HEK293T (cell line): ENCODE measurements around the gene SMIM36.

ENCODE experiments used
- FOXA1 ChIP-seq: fragments of 450-650 bp; IDR thresholded peaks from 2 replicates; pipeline ENCODE4 v1.6.1; 2016; ENCODE audit warnings: mild to moderate bottlenecking
- LEF1 ChIP-seq: fragments of 450-650 bp; IDR thresholded peaks from 2 replicates; pipeline ENCODE4 v1.6.1; 2017; ENCODE audit warnings: mild to moderate bottlenecking, borderline replicate concordance
- NFRKB ChIP-seq: fragments of 450-650 bp; IDR thresholded peaks from 2 replicates; pipeline ENCODE4 v1.6.1; 2016; ENCODE audit warnings: mild to moderate bottlenecking, moderate library complexity
- PKNOX1 ChIP-seq: fragments of 450-650 bp; IDR thresholded peaks from 2 replicates; pipeline ENCODE4 v1.6.1; 2016
- SP1 ChIP-seq: fragments of 450-650 bp; IDR thresholded peaks from 2 replicates; pipeline ENCODE4 v1.6.1; 2017

- TF ChIP-seq LEF1 (no peak), SP1 (no peak), PKNOX1 (no peak), FOXA1 (no peak), NFRKB (no peak)
Measured at GRCh38 chr17:55530064-55530463, 18.8 kb upstream of the SMIM36 start.
